Measurements from ENCODE around the gene SMARCD1. TPM values are rescaled to one million over a fixed set of nuclear protein-coding genes. Genes with fewer than 3 reads are reported as not detected.

SMARCD1 gene
- total and polyA plus RNA-seq, 2 donors, result 19.9 to 38.2 TPM

GRCh38 chr12:50149311-50149710, 64.2 kb downstream of the SMARCD1 start:
- DNase-seq (ENCODE audit: low read depth in 6 of 9, low spot score in 9 of 9), result no peak
- no peak overlapping the region for H3K4me3 ChIP-seq (ENCODE audit: low read length in 2 of 2)
- no peaks in the 10 kb centered on the region for H3K4me1 ChIP-seq (ENCODE audit: control insufficient read depth in 2 of 2, insufficient read depth in 2 of 2, low read length in 2 of 2)
- H3K9me3 ChIP-seq (ENCODE audit: control insufficient read depth in 2 of 2, insufficient read depth in 1 of 2, low read length in 1 of 2), result no peaks in the 10 kb centered on the region
- no peak overlapping the region for H3K27ac ChIP-seq (ENCODE audit: low read depth in 1 of 2, low read length in 1 of 2)
- H3K36me3 ChIP-seq (ENCODE audit: control insufficient read depth in 2 of 2, insufficient read depth in 2 of 2, low read length in 1 of 2), result peaks cover under 1 to 3% of the 10 kb centered on the region in 2 donors
- 93% methylated on average over 3 of the region's 3 CpGs for WGBS
- no peaks in the 10 kb centered on the region for H3K27me3 ChIP-seq (ENCODE audit: control insufficient read depth in 2 of 2, insufficient read depth in 1 of 2, low read length in 1 of 2)

Other genes starting within 250 kb of the SMARCD1 start
- gene BCDIN3D, start 242.2 kb upstream of the SMARCD1 start, total RNA-seq, result 5.2 TPM
- gene BCDIN3D, start 242.2 kb upstream of the SMARCD1 start, polyA plus RNA-seq, result 7.0 TPM
- 0.24 TPM for gene FAIM2, start 181.4 kb upstream of the SMARCD1 start, total RNA-seq
- gene FAIM2, start 181.4 kb upstream of the SMARCD1 start, polyA plus RNA-seq, result 0.41 TPM
- 0.05 TPM for gene AQP2, start 134.6 kb upstream of the SMARCD1 start, total RNA-seq
- gene AQP2, start 134.6 kb upstream of the SMARCD1 start, polyA plus RNA-seq, result 0.05 TPM
- gene AQP5, start 123.5 kb upstream of the SMARCD1 start, total RNA-seq, result 0.09 TPM
- 0.37 TPM for gene AQP5, start 123.5 kb upstream of the SMARCD1 start, polyA plus RNA-seq
- gene AQP6, start 112.4 kb upstream of the SMARCD1 start, total RNA-seq, result not detected
- under 0.01 TPM for gene AQP6, start 112.4 kb upstream of the SMARCD1 start, polyA plus RNA-seq
- 50.1 TPM for gene RACGAP1, start 59.8 kb upstream of the SMARCD1 start, total RNA-seq
- 9.2 TPM for gene RACGAP1, start 59.8 kb upstream of the SMARCD1 start, polyA plus RNA-seq
- gene ASIC1, start 27.7 kb upstream of the SMARCD1 start, total RNA-seq, result 1.3 TPM
- gene ASIC1, start 27.7 kb upstream of the SMARCD1 start, polyA plus RNA-seq, result 3.6 TPM
- gene GPD1, start 18.7 kb downstream of the SMARCD1 start, total RNA-seq, result 0.38 TPM
- 1.0 TPM for gene GPD1, start 18.7 kb downstream of the SMARCD1 start, polyA plus RNA-seq
- 72.4 TPM for gene COX14, start 26.9 kb downstream of the SMARCD1 start, total RNA-seq
- 81.4 TPM for gene COX14, start 26.9 kb downstream of the SMARCD1 start, polyA plus RNA-seq
- 30.7 TPM for gene CERS5, start 82.0 kb downstream of the SMARCD1 start, total RNA-seq
- 130 TPM for gene CERS5, start 82.0 kb downstream of the SMARCD1 start, polyA plus RNA-seq
- 46.9 TPM for gene LIMA1, start 198.2 kb downstream of the SMARCD1 start, total RNA-seq
- 120 TPM for gene LIMA1, start 198.2 kb downstream of the SMARCD1 start, polyA plus RNA-seq